SIG-M5 treated with dmso at 0.1 percent for 504 hours (cell line): ENCODE results near the gene PILRA.
"Not testable (repeated sequence)": the region's sequence is repeated elsewhere in the genome, so short reads cannot be mapped to it uniquely, and the experiment has no call there.

Experiments used
- DNase-seq: peaks from one replicate; lab custom pipeline; 2025; ENCODE audit not compliant: unreplicated experiment; lab: John Stamatoyannopoulos, UW

The PILRA gene

DNA sequence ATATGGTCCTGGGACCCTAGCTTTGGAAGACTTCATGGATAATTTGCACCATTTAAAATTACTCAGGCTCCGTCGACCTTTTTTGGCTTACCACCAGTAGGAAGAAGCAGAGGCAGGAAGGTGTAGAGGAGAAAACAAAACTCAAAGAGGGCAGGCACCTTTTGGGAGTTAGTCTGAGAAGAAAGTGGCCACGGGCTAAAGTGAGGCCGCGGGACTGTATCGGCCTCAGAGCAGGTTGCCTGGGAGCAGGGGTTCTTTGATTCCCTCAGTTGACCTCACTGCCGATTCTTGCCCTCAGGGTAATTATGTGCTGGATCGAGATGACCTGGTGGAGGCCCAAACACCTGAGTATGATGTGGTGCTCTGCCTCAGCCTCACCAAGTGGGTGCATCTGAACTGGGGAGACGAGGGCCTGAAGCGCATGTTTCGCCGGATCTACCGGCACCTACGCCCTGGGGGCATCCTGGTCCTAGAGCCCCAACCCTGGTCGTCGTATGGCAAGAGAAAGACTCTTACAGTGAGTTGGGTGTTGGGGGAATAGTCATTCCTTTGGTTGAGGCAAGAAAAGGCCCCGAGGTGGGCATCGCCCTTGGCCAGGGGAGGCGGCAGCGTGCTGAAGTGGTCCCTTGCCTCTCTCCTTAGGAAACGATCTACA lies 59.5 kb downstream of the PILRA start:
- no peak for DNase-seq

DNA sequence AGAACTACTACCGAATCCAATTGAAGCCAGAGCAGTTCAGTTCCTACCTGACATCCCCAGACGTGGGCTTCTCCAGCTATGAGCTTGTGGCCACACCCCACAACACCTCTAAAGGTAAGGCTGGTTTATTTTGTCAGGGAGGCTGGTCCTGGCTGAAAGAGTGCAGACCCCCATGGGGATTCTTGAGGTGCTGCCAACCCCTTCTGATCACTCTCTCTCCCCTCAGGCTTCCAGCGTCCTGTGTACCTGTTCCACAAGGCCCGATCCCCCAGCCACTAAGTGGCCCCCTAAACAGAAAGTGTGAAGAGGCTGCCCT lies 59.9 kb downstream of the PILRA start:
- DNase-seq = no peak

DNA sequence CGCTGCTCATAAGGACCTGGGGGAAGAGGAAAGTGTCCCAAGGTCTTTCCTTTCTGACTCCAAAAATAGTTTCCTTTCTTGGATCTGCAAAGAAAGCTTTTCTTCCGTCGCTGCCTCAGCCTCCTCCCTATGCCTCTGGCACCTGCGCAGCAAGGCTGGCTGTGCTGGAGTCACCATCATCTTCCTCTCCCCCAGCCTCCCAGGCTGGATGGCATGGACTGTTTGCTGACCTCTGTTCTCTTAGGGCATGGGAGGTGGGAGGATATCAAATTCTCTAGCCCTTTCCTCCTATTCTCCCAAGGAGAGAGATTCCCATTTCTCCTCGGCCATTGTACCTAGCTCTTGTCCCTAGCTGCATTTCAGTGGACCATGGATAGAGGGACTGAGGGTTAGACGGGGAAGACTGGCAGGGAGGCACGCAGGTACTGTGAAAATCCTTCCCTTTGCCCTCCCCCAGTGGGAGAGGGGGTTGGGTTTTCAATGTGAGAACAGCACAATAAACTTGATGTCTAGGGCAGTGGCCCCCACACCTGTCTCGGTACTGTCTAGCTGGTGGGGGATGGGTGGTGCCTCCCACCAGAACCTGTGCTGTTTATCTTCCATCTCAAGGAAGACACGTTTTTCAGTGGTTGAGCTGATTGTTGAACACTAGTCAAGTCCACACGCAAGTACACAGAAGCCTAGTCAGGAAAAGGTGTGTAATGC lies 60.5 kb downstream of the PILRA start:
- DNase-seq = no peak

DNA sequence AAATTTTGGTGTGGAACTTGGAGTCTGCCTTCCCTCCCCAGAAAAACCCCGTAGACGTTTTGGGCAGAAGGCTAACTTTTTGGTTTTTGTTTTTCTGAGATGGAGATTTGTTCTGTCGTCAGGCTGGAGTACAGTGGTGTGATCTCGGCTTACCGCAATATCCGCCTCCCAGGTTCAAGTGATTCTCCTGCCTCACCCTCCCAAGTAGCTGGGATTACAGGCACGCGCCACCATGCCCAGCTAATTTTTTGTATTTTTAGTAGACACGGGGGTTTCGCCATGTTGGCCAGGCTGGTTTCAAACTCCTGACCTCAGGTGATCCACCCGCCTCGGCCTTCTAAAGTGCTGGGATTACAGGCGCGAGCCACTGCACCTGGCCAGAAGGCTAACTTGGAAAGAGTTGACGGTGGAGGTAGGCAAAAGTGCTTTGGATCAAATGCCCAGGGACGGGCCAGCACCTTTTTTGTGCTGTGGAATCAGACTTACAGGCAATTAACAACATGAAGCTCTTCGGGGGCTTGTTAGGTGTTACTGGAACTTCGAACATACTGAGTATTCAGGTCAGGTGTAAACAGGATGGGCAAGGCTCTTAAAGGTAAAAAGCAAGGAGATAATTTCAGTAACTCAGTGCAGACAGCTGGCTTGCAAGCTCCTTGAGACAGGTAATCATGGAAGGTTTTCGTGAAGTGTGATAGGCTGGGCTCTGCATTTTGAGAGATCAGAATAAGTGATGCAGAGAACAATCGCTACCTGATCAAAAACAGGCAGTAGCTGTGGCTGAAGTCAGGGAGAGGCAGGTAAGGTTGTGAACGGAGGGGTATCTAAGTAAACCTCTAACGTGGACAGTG lies 61.2 kb downstream of the PILRA start:
- DNase-seq = no peak

DNA sequence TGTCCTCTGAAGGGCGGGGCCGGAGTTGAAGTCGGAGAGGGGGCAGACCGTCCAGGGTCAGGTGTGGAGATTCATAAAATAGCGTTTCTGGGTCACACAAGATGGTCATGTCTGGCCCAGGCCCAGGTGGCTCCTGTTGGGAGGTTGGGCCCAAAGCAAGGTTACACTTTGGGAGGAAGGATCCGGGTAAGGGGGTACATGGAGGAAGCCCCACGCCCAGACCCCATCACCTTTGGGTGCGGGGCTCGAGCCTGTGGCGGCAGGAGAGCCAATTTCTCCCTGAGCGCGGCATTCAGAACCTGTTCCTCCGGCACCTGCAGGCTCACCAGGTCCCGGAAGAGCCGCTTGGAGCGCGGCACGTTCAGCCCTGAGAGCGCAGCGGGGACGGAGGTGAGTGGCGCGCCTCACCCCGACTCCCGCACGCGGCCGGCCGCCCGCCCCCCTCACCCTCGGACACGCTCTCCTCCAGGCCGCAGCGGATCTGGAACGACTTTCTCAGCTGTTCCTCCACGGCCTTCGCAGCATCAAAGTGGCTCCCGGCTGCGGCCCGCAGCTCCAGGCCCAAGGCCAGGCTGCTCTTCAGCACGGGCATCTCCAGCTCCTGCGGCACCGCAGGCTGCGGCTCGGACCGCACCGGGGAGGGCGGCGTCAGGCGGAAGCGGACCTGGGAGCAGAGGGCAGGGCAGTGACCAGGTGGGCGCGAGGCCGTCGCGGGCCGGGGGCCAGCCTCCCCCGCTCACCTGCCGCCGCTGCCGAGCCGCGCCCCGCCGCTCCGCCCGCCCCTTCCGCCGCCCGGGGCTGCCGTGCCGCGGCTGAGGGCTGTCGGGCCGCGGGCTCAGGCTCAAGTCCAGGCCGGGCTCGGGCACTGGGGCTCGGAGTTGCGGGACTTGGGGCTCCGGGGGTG lies 62.4 kb downstream of the PILRA start:
- DNase-seq = peak; percentile 50

DNA sequence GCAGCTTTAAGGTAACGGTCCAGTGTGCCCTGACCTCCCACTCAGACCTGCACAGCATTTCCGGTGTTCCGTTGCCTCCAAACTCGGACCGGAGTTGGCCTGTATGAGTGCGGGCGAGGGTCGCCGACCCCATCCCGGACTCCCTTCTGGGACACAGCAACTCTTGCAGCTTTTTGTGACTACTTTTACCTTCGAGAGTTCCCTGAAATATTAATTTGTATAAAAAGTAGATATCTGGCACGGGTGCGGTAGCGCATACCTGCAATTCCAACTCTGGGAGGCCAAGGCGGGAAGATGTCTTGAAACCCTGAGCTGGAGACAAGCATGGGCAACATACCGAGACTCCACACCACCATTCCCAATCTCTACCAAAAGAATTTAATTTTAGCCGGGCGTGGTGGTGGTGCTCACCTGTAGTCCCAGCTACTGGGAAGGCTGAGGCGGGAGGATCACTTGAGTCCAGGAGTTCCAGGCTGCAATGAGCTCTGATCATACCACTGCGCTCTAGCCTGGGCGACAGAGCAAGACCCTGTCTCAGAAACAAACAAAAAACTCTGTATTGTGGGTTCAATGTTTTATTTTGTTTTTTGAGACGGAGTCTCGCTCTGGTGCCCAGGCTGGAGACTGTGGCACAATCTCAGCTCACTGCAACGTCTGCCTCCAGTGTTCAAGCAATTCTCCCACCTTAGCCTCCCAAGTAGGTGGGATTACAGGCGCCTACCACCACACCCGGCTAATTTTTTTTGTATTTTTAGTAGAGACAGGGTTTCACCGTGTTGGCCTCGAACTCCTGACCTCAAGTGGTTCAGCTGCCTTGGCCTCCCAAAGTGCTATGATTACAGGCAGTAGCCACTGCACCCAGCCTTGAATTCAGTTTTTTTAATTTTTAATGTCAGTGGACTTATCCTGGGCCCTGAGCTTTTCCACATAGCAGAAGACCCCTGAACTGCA lies 64.1 kb downstream of the PILRA start:
- no peak for DNase-seq

DNA sequence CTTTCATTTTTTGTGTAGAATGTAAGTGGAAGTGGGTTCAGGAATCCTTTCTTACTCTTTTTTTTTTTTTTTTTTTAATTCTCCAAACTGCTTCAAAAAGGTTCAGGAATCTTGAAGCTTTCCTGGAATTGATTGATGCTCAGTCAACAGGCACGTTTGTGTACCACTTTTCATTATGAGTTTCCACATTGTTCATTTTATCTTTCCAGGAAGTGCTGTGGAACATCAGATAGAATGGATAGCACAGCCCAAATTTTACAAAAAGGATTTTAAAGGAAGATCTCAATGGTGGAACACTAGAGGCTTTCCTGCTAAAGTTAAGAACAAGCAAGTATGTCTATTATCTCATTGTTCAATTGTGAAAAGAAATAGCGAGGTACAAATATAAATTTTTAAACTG lies 64.9 kb downstream of the PILRA start:
- DNase-seq = no peak

DNA sequence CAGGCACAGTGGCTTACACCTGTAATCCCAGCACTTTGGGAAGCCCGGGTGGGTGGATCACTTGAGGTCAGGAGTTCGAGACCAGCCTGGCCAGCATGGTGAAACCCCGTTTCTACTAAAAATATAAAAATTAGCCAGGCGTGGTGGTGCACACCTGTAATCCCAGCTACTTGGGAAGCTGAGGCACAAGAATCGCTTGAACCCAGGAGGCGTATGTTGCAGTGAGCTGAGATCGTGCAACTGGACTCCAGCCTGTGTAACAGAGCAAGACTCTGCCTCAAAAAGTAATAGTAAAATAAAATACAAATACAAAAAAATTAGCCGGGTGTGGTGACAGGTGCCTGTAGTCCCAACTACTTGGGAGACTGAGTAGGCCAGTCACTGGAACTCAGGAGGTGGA lies 65.4 kb downstream of the PILRA start:
- DNase-seq = not testable (repeated sequence)

DNA sequence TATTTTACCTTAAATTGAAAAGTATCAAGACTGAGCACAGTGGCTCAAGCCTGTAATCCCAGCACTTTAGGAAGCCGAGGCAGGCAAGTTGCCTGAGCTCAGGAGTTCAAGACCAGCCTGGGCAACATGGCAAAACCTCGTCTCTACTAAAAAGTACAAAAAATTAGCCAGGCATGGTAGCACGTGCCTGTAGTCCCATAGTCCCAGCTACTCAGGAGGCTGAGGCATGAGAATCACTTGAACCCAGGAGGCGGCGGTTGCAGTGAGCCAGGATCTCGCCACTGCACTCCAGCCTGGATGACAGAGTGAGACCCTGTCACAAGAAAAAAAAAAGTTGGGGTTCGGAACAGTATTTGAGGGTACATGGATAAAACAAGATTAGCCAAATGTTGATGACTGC lies 66.0 kb downstream of the PILRA start:
- DNase-seq = not testable (repeated sequence)

DNA sequence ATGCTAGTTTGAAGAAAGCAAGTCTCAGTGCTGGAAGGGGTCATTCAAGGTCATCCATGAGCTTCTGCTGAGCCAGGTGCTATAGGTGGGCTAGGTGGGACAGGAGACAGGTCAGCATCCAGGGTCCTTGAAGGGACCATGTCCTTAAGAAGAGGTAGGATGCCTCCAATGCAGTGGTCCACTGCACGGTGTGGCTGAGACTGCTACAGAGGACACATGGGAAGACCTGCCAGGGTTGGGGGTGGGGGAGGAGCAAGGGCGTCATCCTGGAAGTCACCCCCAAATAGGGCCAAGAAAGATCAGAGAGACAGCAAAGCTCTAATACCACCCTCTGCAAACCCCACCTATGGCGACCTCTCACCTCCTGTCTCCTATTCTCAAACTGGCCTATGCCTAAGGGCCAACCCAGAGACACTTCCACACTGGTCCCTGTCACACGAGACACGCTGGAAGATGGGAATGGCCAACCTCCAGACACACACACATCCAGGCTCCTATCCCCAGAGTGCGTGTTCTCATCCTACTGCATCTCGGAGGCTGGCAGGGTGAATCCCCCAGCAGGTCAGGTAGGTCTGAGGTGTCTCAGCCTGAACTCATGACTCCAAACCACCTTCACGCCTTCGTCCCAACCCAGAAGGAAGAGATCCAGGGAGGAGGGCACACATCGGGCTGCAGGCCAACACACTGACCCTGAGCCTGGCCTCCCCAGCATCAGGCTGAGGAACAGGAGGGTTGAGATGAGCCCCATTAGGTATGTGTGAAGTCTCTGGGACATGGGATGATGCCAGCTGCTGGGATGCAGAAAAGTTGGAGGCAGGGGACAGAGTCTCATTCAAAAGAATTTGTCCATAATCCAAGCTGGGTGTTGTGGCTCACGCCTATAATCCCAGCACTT lies 68.6 kb downstream of the PILRA start:
- no peak for DNase-seq

DNA sequence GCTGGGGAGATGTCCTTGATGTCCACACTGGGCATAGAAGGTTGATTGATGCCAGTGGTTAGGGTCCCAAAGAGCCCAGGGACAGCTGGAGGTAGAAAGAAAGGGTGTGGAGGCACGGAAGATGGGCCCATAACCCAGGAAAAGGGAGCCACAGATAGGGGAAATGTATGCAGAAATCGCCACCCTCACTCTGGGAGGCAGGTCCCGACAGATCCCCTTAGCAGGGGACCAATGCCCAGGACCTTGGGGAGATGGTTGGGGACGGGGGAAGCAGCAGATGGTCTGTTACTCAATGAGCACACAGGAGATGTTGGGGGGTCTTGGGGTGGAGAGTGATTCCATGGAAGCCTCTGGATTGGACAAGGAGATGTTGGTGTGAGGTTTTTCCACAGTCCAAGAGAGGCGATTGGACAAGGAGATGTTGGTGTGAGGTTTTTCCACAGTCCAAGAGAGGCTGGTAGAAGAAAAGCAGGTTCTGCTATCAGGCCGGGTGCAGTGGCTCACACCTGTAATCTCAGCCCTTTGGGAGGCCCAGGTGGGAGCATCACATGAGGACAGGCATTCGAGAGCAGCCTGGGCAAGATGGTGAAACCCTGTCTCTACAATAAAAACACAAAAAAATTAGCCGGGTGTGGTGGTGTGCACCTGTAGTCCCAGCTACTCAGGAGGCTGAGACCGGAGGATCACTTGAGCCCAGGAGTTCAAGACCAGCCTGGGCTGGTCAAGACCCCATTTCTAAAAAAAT lies 70.0 kb downstream of the PILRA start:
- DNase-seq = no peak

DNA sequence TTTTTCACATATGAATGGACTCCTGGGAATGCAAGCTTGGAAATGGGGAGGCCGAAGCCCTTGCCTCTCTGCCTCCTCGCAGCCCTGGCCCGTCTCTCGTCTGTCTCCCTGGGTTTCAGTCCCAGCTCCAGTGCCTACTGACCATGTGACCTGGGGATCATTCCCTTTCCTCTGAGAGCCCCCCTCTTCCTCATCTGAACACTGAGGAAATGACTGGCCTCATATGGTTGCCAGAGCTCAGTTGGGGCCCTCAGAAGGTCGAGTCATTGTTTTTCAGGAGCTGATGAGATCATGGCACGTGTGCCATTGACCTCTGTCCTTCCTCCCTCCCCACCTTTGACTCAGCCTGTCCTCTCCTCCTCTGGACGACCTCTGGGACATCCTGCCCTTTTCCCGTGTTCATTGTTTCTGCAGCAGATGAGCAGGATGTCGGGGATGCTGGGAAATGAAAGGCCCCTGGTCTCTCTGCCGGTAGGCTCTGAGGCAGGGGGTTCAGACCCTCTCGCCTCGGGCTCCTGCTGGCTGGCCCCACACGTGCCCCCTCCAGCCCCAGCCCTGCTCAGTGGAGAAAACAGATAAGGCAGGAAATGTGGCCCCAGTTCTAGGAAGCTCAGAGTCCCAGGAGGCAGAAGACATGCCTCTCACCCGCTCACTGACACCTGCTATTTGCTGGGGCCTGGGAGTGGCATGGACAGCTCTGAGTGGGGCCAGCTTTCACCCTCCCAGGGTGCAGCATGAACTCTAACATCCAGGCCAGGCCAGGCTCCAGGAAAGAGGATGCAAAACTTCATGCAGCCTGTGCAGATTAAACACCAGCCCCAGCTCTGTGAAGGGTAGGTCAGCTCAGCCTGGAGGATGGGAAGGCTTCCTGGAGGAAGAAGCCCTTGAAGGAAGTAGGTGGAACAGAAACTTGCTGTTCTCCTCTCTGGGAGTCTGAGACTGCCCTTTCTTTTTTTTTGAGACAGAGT lies 71.3 kb downstream of the PILRA start:
- no peak for DNase-seq

DNA sequence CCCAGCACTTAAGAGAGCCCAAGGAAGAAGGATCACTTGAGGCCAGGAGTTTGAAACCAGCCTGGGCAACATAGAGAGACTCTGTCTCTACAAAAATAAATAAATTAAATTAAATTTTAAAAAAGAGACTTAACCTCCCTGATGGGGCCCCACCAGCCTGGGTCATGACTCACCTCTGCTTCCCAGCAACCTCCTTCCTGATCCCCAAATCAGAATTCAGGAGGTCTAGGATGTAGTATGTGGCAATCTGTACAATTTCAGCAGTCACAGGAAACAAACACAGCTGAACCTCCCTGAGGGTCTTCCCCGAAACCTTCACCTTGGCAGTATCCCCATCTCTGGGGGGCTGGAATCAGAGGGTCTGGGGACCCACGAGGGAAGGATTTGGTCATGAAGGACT lies 72.8 kb downstream of the PILRA start:
- no peak for DNase-seq

DNA sequence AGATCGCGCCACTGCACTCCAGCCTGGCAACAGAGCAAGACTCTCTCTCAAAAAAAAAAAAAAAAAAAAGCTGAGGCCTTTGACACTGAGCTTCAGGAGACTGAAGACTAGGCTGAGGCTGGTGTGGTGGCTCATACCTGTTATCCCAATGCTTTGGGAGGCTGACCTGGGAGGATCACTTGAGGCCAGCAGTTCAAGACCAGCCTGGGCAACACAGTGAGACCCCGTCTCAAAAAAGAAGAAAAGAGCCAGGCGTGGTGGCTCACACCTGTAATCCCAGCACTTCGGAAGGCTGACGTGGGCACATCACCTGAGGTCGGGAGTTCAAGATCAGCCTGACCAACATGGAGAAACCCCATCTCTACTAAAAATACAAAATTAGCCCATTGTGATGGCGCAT lies 74.1 kb downstream of the PILRA start:
- DNase-seq = not testable (repeated sequence)

DNA sequence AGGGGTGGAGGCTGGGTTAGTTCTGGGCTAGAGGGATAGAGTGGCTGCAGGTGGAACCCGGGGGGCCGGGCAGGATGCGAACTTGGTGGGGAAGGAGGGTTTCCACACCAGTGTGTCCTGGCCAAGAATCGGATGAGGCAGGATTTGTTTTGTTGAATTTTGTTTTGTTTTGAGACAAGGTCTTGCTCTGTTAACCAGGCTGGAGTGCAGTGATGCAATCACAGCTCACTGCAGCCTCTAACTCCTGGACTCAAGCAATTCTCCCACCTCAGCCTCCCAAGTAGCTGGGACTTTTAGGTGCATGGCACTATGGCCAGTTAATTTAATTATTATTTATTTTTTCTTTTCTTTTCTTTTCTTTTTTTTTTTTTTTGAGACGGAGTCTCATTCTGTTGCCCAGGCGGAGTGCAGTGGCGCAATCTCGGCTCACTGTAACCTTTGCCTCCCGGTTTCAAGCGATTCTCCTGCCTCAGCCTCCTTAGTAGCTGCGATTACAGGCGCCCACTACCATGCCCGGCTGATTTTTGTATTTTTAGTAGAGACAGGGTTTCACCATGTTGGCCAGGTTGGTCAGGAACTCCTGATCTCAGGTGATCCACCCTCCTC lies 76.0 kb downstream of the PILRA start:
- no peak for DNase-seq
